ENCODE data around the gene MCUB.

DNA sequence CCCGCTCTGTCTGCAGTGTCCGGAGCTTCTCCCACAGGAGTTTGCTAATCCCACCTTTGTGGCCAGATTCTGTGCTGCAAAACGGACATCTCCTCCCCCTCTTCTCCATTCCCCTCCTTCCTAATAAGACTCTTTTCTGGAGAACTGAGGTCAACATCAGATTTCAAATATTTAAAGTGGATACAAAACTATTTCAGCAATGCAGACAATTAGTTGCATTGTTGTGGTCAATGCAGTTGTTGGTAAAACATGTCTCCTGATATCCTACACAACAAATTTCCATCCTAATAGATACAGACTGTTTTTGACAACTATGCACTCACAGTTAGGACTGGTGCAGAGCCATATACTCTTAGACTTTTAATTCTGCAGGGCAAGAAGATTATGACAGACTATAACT lies 5.1 kb upstream of the MCUB start:
- TF ChIP-seq TAF1 (IDR thresholded peaks at IDR 0.05; ENCODE audit: low read depth, low read length) (no peak), POLR2AphosphoS5 (IDR thresholded peaks at IDR 0.05; ENCODE audit: low read depth, low read length) (no peak), POLR2A (IDR thresholded peaks at IDR 0.05; ENCODE audit: low read depth, low read length) (no peak)
